NCI-H1092 treated with DMSO at 0.1 percent for 48 hours (cell line): ENCODE results near the gene ZBTB2.
"Not testable (repeated sequence)": the region's sequence is repeated elsewhere in the genome, so short reads cannot be mapped to it uniquely, and the experiment has no call there.

ENCODE experiments used
- DNase-seq: peaks from one replicate; lab custom pipeline; 2025; lab: John Stamatoyannopoulos, UW

Gene ZBTB2

GRCh38 chr6:151400473-151400872 is 9.1 kb upstream of the ZBTB2 start:
- DNase-seq = no peak

- DNase-seq = no peak
Measured at GRCh38 chr6:151399679-151400078, 8.3 kb upstream of the ZBTB2 start.

GRCh38 chr6:151393410-151393809 is 2.1 kb upstream of the ZBTB2 start:
- DNase-seq = no peak

GRCh38 chr6:151392427-151392826 is 1.1 kb upstream of the ZBTB2 start:
- DNase-seq = no peak

- peak; percentile 46 for DNase-seq
Measured at GRCh38 chr6:151390851-151391470, 398 bp downstream of the ZBTB2 start.

GRCh38 chr6:151390276-151390850 is 996 bp downstream of the ZBTB2 start:
- DNase-seq = peak; percentile 97

GRCh38 chr6:151389618-151390275 is 1.6 kb downstream of the ZBTB2 start:
- DNase-seq = peak; percentile 75

- no peak for DNase-seq
Measured at GRCh38 chr6:151388997-151389617, 2.3 kb downstream of the ZBTB2 start.

GRCh38 chr6:151388236-151388635 is 3.1 kb downstream of the ZBTB2 start:
- DNase-seq = no peak

- DNase-seq = no peak
Measured at GRCh38 chr6:151387175-151387970, 4.0 kb downstream of the ZBTB2 start.

- DNase-seq = no peak
Measured at GRCh38 chr6:151385177-151385576, 6.2 kb downstream of the ZBTB2 start.

- no peak for DNase-seq
Measured at GRCh38 chr6:151384151-151384550, 7.2 kb downstream of the ZBTB2 start.

- DNase-seq = not testable (repeated sequence)
Measured at GRCh38 chr6:151382631-151383030, 8.7 kb downstream of the ZBTB2 start.

GRCh38 chr6:151381722-151382121 is 9.6 kb downstream of the ZBTB2 start:
- DNase-seq = no peak

- no peak for DNase-seq
Measured at GRCh38 chr6:151380848-151381205, 10.5 kb downstream of the ZBTB2 start.

- no peak for DNase-seq
Measured at GRCh38 chr6:151379933-151380847, 11.2 kb downstream of the ZBTB2 start.

- DNase-seq = no peak
Measured at GRCh38 chr6:151377095-151377494, 14.3 kb downstream of the ZBTB2 start.

GRCh38 chr6:151376440-151376839 is 14.9 kb downstream of the ZBTB2 start:
- DNase-seq = no peak

GRCh38 chr6:151375833-151376232 is 15.5 kb downstream of the ZBTB2 start:
- no peak for DNase-seq

- no peak for DNase-seq
Measured at GRCh38 chr6:151374036-151374683, 17.2 kb downstream of the ZBTB2 start.

- DNase-seq = no peak
Measured at GRCh38 chr6:151372164-151372563, 19.2 kb downstream of the ZBTB2 start.
